ENCODE data around the gene WDR7.

The WDR7 gene

DNA sequence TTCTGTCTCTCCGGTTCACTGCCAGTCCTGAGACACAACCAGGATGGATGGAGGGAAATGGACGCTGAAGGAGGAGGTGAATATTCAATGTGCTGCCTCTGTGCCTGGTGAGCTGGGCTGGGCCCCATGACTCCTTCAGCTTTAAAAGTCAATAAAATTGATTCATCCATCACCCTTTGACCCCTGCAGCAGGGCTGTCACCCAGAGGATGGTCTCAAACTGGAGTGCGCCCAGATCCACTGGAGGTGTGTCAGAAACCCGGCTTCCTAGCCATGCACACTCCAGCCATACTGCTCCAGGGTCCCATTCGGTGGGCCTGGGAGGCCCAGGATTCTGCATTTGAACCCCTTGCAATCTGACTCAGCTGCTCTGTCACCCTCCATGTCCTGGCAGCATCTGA, 401.6 kb downstream of the WDR7 start:
- no peak for DNase-seq

DNA sequence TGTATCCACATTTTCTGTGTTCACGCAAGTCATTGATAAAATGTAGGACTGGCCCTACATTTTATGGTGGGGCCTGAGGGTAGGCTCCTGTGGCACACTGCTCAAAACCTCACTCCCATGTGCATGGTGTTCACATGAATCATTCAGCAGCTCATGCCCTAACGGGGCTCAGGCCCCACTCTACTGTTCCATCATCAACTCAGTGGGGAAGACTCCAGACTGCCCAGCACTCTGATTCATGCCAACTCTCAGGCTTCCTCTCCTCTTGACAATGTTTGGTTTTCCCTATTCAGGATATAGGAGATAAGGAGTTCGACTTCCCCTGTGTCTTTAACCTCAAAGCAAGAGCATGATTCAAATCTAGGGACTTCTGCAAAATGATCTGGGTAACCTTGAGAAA, 403.7 kb downstream of the WDR7 start:
- no peak for DNase-seq

DNA sequence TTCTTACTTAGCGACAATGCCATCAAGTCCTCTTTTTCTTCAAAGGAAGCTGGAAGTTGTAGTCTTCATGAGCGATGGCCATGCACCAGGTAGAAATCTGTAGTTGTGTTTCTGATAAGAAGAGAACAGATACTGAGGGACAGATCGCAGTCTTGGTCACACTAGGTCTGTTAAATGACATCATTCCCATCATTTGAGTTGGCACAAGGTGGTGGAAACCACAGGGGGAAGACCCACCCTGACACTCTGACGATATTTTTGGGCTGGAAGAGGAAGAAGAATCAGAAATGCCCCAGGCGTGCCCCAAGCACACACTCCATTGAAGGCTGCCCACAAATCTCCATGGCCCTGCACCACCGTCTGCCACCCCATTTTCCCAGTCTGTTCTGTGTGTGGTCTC, 406.7 kb downstream of the WDR7 start:
- no peak for DNase-seq

DNA sequence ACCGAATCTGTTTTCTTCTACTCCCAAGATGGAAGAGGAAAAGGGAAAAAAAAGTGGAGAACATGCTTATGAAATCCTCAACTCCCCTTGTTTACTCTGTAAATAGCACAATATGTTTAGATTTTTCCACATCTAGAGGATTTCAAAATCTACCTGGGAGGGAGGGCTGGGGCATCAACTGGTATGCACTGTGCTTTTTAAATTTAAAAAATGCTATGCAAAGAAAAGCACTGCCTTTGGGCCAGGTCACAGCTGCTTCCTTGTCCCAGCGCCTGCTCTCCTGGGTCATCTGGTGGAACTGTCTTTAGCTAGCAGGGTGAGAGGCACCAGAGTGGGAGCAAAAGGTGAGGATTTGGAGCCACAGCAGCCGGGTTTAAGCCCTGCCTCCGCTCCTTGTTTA, 407.6 kb downstream of the WDR7 start:
- no peak for DNase-seq

DNA sequence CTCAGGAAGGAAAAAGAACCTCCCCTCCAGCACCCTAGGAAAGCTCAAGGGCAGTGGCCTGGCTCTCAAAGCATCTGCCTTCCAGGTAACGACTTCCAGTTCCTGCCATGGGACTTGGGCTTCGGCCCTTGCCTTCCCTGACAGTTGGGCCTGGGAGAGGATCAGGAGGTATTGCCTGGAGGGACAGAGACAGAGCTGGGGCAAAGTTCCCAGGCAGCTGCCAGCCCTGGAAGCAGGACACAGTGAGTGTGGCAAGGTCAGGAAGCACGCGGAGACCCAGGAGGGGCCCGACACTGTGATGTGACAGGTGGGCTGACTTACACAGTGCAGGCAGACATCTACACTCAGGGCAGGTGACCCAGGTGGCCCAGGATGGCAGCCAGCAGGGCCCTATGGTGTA, 408.2 kb downstream of the WDR7 start:
- no peak for DNase-seq

DNA sequence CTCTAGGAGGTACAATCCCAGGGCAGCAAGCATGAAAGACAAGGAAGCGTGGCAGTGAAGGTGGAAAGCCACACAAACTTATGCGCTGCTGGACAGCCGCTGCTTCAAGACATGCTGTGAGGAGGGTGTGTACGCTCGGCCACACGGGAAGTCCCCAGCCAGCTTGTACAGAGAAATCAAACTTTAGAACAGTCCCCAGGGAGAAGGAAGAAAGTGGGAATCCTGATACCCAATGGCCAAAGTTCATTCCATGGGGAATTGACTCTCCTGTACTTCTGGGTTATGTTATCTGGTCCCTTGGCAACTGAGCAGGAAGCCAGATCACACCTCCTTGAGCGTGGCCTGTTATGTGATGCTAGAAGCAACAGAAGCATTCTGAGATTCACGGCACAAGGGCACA, 409.7 kb downstream of the WDR7 start:
- DNase-seq: no peak

DNA sequence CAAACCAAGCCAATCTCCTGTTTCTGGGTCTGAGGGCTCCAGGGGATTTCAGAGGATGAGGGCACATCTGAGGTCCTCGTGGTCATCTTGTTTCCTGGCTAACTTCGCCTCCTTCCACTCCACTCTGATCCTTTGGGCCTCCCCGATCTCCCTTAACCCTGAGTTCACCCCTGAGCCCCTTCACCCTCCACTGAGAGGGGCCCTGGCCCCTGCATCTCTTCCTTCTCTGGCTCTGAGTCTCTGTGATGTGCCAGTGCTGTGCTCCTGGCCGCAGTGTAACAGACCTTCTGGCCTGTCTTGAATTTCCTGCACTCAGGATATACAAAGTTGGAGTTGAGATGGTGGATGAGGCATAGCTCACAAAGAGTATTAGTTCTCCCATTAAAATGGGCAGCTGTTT, 411.0 kb downstream of the WDR7 start:
- no peak for DNase-seq

DNA sequence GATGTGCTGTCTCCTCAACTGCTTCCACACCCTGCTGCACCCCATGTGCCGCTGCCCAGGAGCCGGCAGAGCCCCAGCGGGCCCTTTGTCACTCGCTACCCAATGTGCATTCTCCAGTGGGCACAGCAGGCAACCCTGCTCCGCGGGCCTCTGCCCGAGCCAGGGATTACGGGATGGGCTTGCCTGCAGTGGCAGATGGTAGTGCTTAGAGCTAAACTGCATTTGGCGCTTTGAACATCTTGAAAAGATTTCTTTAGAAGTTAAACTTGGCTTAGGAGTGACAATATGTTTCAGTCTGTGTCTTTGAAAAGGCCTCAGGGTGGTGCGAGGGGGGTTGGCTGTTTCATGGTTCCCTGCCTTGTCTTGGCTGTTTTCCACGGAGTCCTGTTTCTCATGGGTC, 411.7 kb downstream of the WDR7 start:
- no peak for DNase-seq

DNA sequence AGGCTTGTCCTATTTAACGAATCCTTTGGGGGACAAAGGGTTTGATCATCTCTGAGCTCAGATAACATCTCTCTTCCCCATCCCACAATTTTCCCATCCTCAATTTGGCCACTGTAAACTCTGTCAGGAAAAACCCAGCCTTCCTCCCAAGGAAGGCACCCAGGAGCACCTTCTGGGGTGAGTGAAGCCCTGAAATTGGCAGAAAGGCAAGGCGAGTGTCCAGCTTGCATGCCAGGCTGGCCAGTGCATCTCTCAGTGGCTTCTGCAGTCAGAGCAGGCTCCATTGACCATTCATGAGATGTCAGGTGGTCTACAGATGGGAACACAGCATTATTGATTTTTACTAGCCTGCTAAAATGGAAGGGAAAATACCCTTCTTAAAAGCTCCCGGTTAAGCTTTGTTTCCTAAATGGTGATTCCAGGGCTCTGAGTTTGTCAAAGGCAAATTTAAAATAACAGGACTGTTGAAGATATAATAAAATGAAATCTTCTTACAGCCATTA, 412.5 kb downstream of the WDR7 start:
- no peak for DNase-seq

DNA sequence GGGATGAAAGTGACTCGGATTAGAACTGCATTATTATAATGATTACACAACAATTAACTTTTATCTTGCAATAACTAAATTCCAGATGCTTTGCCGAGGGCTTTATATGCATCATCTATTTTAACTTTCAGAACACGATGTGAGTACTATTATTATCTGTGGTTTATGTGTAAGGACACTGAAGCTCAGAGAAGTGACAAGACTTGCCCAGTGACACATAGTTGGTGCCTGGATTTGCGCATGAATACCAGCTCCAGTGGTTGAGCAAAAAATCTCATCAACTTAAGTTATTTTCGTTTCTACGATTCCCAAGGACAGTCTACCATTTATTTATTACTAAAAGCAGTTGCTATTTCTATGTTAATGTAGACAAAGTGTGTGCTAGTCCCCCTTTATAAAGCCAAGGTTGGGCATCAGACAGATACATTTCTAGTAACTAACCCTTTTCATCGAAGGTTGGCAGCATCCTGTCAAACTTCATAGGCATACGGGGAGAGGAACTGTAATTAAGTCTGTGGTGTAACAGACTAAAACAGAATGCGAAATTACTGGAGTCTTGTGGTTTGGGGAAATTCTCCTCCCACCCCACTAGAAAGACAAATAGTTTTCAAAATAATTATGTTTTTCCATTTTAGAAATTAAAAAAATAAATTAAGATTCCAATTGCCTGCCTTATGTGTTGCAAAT, 422.5 kb downstream of the WDR7 start:
- no peak for DNase-seq

DNA sequence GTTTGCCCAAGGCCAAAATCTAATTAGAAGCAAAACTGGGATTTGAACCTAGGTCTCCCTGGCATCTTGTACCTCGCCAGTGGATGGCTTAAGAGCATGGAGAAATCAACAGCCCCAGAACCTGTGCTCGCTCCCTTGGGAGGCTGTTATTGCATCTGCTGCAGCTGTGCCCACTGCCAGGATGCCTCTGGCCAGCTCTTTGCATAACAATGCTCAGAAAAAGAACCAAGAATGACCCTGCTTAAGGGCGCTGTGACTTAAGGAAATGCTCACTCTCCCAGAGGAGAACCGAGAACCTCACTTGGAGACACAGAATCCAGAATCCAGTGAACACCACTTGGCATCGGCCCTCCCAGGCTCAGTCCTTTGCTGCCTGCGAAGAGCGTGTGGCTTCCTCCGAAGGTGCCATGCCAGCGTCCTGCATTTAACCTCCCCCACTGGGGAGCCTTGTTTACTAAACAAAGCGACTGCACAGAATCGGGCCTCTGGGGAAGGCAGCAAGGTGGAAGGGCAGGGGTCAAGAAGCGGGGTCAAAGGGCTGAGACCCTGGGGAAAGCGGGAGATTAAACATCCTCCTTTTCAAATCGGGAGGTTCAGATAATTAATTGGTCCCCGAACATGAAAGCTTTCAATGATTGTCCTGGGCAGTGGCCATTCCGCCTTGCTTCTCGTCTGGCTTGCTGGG, 424.7 kb downstream of the WDR7 start:
- DNase-seq: no peak

DNA sequence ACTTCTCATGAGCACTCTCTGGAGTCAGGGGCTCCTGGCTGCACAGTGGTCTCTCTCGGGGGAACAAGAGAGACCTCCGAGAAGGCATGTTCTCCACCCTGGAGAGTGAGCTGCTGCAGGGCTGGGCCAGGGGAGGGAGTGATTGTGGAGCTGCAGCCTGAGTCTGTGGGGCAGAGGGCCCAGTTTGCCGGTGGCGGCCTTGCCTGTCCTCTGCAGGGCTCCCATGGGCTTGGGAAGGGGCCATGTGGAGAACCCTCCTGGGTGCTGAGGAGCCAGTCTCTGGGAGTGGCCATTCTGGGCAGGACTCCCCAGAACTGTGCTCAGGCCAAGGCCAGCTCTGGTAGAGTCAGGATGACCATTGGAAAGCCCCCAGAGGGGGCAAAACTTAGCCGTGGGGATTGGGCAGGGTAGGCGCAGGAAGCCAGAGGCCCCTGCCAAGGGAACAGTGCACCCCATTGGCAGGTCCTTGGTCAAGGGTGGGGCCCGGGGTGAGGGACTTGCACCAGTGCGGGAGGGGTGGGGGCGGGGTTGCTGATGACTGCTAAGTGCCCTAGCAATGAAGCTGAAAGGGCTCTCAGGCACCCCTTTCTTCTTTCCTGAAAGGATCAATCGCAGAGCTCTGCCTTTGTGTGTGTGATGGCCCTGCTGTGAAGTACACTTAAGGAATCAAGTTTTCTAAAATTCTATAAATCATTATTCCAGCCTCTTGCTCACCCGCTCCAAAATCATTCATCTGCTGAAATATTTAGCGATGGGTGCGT, 426.0 kb downstream of the WDR7 start:
- no peak for DNase-seq

DNA sequence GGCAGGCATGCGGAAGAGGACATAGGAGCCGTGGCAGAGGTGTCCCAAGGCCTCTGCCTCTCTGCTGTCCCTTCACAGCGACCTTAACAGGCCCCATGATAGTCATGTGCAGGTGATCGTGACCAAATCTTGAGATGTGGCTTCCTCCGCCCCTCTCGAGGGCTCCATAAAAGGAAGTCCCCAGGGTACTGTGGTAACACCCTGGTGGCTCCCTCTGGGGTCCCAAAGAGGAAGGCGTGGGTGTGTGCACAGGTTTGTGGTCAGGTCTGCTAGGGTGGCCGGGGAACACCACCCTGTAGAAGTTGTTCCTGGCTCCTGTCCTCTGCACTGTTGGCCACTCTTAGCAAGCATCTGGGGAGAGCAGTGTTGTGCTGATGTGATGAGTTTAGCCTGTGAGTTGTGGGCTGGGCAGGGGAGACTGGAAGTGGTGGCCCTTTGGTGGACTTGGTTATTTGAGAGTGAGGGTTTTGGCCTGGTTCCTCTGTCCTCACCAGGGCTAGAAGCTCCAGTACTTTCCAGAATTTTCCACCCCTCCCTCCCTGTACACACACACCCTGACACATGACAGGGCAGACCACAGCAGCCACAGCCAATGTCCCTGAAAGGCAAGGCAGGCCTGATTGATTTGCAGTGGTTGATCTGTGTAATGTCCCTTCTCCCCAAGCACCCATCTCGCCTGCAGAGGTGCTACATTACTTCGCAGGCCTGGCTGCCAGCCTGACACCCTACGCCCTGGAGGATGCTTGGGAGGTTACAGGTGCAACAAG, 426.8 kb downstream of the WDR7 start:
- DNase-seq: peak; percentile 62

DNA sequence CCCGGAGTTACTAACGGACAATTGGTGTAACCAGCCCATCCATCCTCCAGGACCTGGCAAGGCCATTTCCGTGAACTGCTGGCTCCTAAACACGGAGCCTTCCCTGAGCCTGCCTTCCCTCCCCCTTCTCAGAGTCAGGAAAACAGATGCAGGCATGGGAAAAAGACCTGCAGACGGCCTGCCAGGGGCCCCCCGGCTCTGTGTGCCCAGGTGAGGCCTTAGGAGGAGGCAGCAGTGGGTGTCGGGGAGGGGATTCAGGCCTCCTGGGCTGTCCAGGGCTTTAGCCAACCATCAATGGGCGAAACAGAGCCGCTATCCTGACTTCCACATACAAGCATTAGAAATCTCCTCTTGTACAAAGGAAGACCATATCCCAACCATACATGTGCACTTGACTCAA, 427.5 kb downstream of the WDR7 start:
- DNase-seq: no peak

DNA sequence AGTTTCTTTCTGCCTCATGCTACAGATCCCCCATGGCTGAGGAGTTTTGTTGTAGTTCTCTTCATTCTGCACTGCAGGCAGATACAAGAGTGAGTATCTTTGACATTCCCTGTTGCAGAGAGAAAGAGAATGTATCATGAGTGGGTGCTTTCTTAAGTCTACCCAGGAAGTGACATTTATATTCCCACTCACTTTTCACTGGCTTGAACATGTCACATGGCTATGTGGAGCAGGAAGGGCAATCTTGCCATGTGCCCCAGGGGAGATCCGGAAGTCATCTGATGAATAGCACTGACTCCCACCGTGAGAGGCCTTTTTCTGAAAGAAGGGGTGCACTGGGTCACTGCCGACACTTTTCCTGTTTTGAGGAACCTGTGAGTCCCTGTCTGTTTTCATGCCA, 429.3 kb downstream of the WDR7 start:
- no peak for DNase-seq

DNA sequence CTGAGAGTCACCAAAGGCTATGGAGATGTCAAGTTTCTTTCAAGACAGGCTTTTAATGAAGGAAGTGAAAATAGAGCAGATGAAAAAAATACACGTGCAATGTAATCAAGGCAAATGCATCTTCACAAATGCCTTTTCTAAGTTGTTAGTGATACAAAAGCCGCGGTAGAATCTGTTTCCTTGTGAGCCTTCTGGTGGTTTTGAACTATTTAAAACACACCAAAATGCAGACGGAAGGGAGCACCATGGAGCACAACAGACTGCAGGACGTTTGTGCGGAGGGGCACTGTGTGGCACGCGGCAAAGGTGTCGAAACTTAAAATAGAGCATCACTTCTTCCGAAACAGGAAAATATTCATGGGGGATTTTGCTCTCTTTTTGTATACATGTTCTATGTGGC, 430.7 kb downstream of the WDR7 start:
- no peak for DNase-seq

DNA sequence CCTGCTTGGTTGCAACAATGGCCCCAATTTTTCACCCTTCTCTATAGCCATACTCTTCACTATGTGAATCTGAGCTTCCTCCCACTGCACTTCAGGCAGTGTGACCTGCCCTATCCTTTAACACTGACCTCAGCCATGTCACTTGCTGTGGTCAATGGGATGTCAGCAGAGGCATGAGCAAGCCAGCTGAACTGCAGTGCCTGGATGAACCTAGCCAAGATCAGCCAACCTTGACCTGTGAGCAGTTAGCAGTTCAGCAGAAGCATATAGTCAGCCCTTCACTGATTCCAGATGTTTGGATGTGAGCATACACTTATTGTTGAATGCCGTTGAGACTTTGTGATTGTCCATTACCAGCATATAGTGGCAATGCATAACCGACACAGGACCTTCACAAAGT, 432.3 kb downstream of the WDR7 start:
- no peak for DNase-seq

DNA sequence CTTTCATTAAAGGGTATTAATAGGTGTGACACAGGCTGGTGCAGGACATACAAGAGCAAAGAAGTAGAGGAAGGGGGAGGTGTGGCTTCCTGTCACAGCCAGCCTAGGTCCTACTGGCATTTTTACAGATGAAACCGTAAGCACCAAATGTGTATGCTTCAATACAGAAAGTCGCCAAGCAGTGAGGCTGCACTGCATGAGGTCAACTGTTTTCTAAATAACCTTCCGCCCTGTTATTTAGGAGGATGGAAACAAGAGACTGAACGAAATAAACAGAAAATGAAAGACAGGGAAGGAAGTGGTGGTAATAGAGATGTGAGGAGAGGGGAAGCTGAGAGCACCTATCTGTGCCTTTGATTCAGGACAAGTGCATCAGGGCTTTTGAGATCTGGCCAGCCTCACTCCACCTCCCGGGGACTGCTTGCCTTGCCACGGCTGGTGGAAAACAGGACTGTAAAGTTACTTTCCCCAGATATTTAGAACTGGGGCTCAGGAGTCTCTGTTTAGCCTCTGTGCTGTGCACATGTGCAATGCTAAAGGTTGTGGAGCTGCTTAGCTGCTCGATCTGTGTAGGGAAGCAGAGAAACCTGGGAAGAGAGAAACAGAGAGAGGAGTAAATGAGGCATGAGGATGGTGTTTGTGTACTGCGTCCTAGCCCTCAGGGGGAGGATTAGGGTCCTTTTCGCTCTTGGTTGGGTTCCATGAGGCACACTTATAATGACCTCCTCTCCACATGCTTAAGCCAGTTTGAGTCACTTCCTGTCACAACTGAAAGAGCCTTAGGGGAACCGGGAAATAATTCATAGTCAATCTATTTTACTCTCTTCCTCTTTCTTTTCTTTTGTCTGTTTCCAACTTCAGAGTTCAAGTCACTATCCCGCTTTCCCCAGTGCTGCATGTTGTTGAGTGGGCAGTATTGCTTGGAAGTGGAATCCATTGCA, 433.4 kb downstream of the WDR7 start:
- DNase-seq: no peak

DNA sequence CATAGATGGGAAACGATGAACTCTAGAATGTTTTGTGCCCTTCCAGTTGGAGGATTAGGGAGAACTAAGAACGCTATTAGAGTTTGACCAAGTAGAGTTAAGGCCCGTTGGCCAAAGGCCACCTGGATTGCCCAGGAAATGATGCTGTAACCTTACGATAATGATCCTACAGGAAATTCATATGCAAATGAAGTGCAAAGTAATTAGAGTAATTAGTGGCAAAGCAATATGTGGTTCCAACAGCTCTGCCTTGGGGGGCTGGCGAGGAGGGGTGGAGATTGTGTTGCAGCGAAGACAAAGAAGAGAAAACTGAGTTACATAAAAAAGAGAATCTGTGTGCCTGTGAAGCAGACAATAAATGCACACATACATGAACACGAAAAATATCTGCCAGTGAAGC, 434.2 kb downstream of the WDR7 start:
- no peak for DNase-seq

DNA sequence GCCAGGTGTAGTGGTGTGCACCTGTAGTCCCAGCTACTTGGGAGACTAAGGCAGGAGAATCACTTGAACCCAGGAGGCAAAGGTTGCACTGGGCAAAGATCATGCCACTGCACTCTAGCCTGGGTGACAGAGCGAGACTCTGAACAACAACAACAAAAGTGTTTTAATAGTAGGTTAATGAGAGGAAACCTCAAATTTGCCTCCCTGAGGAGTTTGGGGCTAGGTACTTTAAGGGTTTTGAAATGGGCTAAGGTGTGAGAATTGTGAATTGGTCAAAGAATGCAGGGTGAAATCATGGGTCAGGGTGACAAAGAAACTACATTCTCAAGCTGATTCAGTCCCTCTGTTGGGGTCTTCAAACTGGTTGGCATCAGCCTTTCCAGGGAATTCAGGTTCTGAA, 435.0 kb downstream of the WDR7 start:
- no peak for DNase-seq

Measured in GF-D8 (cell line).